SH-SY5Y (cell line): ENCODE data around the gene SLC39A12.

Experiments used
- GATA2 ChIP-seq: IDR thresholded peaks from 2 replicates; pipeline ENCODE4 v1.6.1; 2011; ENCODE audit warnings: mild to moderate bottlenecking, low read depth, low read length
- GATA3 ChIP-seq: IDR thresholded peaks from 2 replicates; pipeline ENCODE4 v1.6.1; 2011; ENCODE audit warnings: low read depth, mild to moderate bottlenecking, low read length, moderate library complexity

DNA sequence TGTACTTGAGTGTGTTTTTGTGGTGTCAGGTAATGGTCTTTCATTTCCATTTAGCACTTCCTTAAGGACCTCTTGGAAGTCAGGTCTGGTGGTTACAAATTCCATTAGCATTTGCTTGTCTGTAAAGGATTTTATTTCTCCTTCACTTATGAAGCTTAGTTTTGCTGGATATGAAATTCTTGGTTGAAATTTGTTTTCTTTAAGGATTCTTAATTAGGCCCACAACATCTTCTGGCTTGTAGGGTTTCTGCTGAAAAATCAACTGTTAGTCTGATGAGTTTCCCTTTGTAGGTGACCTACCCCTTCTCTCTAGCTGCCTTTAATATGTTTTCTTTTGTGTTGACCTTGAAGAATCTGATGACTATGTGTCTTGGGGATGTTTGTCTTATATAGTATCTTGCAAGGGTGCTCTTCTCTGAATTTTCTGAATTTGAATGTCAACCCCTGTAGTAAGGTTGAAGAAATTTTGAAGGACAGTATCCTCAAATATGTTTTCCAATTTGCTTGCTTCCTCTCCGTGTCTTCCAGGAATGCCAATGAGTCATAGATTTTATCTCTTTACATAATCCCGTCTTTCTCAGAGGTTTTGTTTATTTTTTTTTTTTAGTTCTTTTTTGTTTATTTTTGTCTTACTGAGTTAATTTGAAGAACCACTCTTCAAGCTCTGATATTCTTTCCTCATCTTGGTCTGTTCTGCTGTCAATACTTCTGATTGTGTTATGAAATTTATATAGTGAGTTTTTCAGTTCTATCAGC is 70.2 kb downstream of the SLC39A12 start:
- no peak for TF ChIP-seq GATA3
- TF ChIP-seq GATA2, result no peak
